ENCODE data around the gene CDH4.

The CDH4 gene

DNA sequence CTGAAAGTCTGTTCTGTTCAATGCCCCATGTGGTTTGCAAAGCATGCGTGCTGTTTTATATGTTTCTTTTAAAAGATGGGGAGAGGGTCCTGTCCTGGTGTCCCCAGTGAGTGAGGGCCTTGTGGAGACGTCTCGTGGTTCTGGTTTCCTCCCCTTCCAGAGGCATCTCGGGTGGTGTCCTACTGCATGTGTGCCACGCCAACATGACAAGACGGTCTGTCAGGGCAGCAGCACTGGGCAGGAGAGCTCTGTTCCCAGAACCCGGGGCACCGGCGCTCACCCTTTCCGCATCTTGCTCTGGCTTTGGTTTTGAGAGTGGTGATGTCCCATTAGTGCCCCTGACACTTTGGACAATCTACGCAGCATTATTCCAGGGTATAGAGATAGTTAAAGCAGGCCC is 275.6 kb downstream of the CDH4 start:
- no peak overlapping the region for H3K27ac ChIP-seq
- no peaks in the 10 kb centered on the region for H3K27me3 ChIP-seq
- no peak overlapping the region for H3K4me3 ChIP-seq (ENCODE audit: low read depth in 1 of 2, low read length in 1 of 2)
- no peaks in the 10 kb centered on the region for H3K9me3 ChIP-seq
- H3K36me3 ChIP-seq = no peaks in the 10 kb centered on the region
- TF ChIP-seq, protein P1, sequence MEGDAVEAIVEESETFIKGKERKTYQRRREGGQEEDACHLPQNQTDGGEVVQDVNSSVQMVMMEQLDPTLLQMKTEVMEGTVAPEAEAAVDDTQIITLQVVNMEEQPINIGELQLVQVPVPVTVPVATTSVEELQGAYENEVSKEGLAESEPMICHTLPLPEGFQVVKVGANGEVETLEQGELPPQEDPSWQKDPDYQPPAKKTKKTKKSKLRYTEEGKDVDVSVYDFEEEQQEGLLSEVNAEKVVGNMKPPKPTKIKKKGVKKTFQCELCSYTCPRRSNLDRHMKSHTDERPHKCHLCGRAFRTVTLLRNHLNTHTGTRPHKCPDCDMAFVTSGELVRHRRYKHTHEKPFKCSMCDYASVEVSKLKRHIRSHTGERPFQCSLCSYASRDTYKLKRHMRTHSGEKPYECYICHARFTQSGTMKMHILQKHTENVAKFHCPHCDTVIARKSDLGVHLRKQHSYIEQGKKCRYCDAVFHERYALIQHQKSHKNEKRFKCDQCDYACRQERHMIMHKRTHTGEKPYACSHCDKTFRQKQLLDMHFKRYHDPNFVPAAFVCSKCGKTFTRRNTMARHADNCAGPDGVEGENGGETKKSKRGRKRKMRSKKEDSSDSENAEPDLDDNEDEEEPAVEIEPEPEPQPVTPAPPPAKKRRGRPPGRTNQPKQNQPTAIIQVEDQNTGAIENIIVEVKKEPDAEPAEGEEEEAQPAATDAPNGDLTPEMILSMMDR (IDR thresholded peaks at IDR 0.05) = no peak
- no peaks in the 10 kb centered on the region for H3K4me1 ChIP-seq (ENCODE audit: control insufficient read depth in 1 of 2, insufficient read depth in 1 of 2, low read depth in 1 of 2, low read length in 1 of 2)

DNA sequence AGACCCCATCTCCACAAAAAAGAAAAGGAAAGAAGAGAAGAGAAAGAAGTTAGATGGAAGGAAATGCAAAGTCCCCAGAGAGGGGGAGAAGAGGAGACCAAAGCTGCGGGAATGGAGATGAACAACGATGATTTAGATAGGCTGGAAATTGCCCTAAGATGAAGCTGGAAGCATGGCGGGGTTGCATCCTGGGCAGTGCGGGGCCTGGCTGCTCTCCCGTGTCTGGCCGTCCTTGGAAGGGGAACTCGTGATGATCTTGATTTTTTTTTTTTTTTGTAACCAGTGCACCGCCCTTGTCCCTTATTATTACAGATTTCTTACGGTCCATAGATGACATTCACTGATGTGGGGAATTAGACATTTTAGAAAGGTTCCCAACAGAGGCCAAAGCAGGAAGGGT is 276.5 kb downstream of the CDH4 start:
- H3K27me3 ChIP-seq = no peaks in the 10 kb centered on the region
- H3K36me3 ChIP-seq = no peaks in the 10 kb centered on the region
- no peaks in the 10 kb centered on the region for H3K9me3 ChIP-seq
- TF ChIP-seq, protein P1 (IDR thresholded peaks at IDR 0.05) = no peak
- no peak overlapping the region for H3K4me3 ChIP-seq (ENCODE audit: low read depth in 1 of 2, low read length in 1 of 2)
- no peaks in the 10 kb centered on the region for H3K4me1 ChIP-seq (ENCODE audit: control insufficient read depth in 1 of 2, insufficient read depth in 1 of 2, low read depth in 1 of 2, low read length in 1 of 2)
- H3K27ac ChIP-seq = no peak overlapping the region

DNA sequence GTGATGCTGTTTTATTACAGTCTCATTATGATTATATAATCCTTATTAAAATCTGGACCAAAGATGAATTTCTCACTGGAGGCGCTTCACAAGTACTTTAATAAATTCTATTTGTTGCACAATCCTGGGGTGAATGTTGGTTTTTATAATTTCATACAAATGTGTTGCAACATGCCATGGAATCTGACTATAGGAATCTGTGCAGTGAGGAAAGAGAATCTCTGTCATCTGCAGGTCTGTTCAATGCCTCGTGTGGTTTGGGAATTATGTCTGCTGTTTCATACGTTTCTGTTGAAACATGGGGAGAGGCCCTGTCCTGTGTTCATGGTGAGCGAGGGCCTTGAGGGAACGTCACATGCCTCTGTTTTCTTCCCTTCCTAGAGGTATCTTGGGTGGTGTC is 277.3 kb downstream of the CDH4 start:
- no peak overlapping the region for H3K27ac ChIP-seq
- H3K9me3 ChIP-seq = no peaks in the 10 kb centered on the region
- TF ChIP-seq, protein P1 (IDR thresholded peaks at IDR 0.05) = no peak
- H3K4me3 ChIP-seq (ENCODE audit: low read depth in 1 of 2, low read length in 1 of 2) = no peak overlapping the region
- H3K4me1 ChIP-seq (ENCODE audit: control insufficient read depth in 1 of 2, insufficient read depth in 1 of 2, low read depth in 1 of 2, low read length in 1 of 2) = no peaks in the 10 kb centered on the region
- no peaks in the 10 kb centered on the region for H3K27me3 ChIP-seq
- H3K36me3 ChIP-seq = no peaks in the 10 kb centered on the region

DNA sequence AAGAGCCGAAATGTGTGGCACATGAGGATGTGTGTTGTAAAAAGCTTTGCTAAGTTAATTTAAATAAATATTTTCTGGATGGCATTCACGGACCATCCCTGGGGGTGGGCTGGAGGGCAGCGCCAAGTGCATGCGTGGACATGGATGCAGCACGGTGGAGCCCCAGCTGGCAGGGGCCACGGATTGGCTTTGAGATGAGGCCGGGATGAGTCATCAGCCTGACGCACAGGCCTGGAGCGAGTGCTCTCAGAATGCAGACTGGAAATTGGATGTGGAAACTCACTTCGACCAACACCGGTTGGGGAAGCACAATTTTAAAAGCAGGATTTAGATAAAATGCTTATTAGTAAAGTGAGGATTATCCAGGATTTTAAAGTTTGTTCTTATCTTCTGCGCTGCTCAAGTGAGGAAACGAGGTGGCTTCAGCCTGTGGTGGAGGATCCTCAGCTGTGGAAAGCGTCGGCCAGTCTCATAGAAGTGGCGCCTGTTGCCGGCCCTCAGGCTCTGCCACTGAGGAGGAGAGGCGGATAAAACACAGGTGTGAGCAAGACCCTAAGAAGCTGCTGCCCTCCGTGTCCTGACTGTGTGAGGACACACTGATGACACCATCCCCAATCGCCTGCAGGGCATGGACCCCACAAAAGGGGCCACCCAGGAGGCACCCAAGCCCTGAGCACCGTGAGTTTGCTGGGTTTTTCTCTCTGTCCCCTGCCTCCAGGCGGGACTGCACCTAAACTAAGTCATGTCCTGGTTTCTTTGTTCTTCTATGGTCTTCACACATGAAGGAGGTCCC is 279.7 kb downstream of the CDH4 start:
- H3K27me3 ChIP-seq = no peaks in the 10 kb centered on the region
- H3K27ac ChIP-seq = no peak overlapping the region
- no peaks in the 10 kb centered on the region for H3K36me3 ChIP-seq
- no peaks in the 10 kb centered on the region for H3K4me1 ChIP-seq (ENCODE audit: control insufficient read depth in 1 of 2, insufficient read depth in 1 of 2, low read depth in 1 of 2, low read length in 1 of 2)
- no peaks in the 10 kb centered on the region for H3K9me3 ChIP-seq
- no peak overlapping the region for H3K4me3 ChIP-seq (ENCODE audit: low read depth in 1 of 2, low read length in 1 of 2)
- TF ChIP-seq, protein P1 (IDR thresholded peaks at IDR 0.05) = no peak

DNA sequence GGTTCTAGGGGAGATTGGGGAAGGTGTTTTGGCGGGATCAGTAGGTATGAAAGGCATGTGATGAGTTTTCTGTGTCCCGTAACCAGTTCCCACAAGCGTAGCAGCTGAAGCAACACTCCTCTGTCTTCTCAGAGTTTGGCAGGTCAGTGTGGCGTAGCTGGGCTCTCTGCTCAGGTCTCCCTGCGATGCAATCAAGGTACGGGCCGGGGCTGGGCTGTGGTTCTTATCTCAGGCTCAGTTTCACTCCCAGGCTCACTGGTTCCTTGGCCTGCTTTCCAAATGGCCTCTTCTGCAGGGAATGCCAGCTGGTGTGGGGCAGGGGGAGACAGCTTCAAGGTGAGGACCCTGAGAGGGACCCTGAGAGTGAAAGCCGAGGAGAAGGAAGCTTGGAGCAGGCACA is 280.7 kb downstream of the CDH4 start:
- no peaks in the 10 kb centered on the region for H3K9me3 ChIP-seq
- H3K36me3 ChIP-seq = no peaks in the 10 kb centered on the region
- no peaks in the 10 kb centered on the region for H3K27me3 ChIP-seq
- H3K27ac ChIP-seq = no peak overlapping the region
- TF ChIP-seq, protein P1 (IDR thresholded peaks at IDR 0.05) = no peak
- no peak overlapping the region for H3K4me3 ChIP-seq (ENCODE audit: low read depth in 1 of 2, low read length in 1 of 2)
- no peaks in the 10 kb centered on the region for H3K4me1 ChIP-seq (ENCODE audit: control insufficient read depth in 1 of 2, insufficient read depth in 1 of 2, low read depth in 1 of 2, low read length in 1 of 2)
